Measurements from ENCODE around the gene ARHGEF7.

The ARHGEF7 gene

GRCh38 chr13:111090169-111090568 lies 24.9 kb upstream of the ARHGEF7 start:
- in situ Hi-C loops (cut with MboI; ENCODE audit: low pct_unique_long_range_greater_than_20kb, low sequenced_read_pairs, unreplicated experiment), result no loop called here
- TF ChIP-seq CTCF (IDR thresholded peaks at IDR 0.05; ENCODE audit: extremely low read depth, insufficient read depth, missing control alignments), result no peak
- no peak for DNase-seq (ENCODE audit: low spot score)

- in situ Hi-C loops (cut with MboI; ENCODE audit: low pct_unique_long_range_greater_than_20kb, low sequenced_read_pairs, unreplicated experiment), result no loop called here
- no peak for DNase-seq (ENCODE audit: low spot score)
- no peak for TF ChIP-seq CTCF (IDR thresholded peaks at IDR 0.05; ENCODE audit: extremely low read depth, insufficient read depth, missing control alignments)
Observed at GRCh38 chr13:111092685-111093084, 22.4 kb upstream of the ARHGEF7 start.

GRCh38 chr13:111093136-111093535 lies 22.0 kb upstream of the ARHGEF7 start:
- in situ Hi-C loops (cut with MboI; ENCODE audit: low pct_unique_long_range_greater_than_20kb, low sequenced_read_pairs, unreplicated experiment), result no loop called here
- no peak for DNase-seq (ENCODE audit: low spot score)
- no peak for TF ChIP-seq CTCF (IDR thresholded peaks at IDR 0.05; ENCODE audit: extremely low read depth, insufficient read depth, missing control alignments)

- in situ Hi-C loops (cut with MboI; ENCODE audit: low pct_unique_long_range_greater_than_20kb, low sequenced_read_pairs, unreplicated experiment), result no loop called here
- no peak for DNase-seq (ENCODE audit: low spot score)
- TF ChIP-seq CTCF (IDR thresholded peaks at IDR 0.05; ENCODE audit: extremely low read depth, insufficient read depth, missing control alignments), result no peak
Observed at GRCh38 chr13:111093634-111094033, 21.5 kb upstream of the ARHGEF7 start.

GRCh38 chr13:111095031-111095840 lies 19.9 kb upstream of the ARHGEF7 start:
- TF ChIP-seq CTCF (IDR thresholded peaks at IDR 0.05; ENCODE audit: extremely low read depth, insufficient read depth, missing control alignments), result no peak
- no peak for DNase-seq (ENCODE audit: low spot score)
- in situ Hi-C loops (cut with MboI; ENCODE audit: low pct_unique_long_range_greater_than_20kb, low sequenced_read_pairs, unreplicated experiment), result no loop called here

- in situ Hi-C loops (cut with MboI; ENCODE audit: low pct_unique_long_range_greater_than_20kb, low sequenced_read_pairs, unreplicated experiment), result no loop called here
- DNase-seq (ENCODE audit: low spot score), result no peak
- TF ChIP-seq CTCF (IDR thresholded peaks at IDR 0.05; ENCODE audit: extremely low read depth, insufficient read depth, missing control alignments), result no peak
Observed at GRCh38 chr13:111095911-111096501, 19.1 kb upstream of the ARHGEF7 start.
